Regular cardiac myocyte (primary cell): ENCODE measurements around the gene MPPE1. TPM values are rescaled to one million over a fixed set of nuclear protein-coding genes. Genes with fewer than 3 reads are reported as not detected.

ENCODE experiments used
- total RNA-seq: library from RNA; depleted of rRNA; stranded (reverse); fragments of >200 nt; gene quantifications from 2 replicates; pipeline ENCODE4 v1.2.3, GENCODE V29; 2014

MPPE1 gene, protein sequence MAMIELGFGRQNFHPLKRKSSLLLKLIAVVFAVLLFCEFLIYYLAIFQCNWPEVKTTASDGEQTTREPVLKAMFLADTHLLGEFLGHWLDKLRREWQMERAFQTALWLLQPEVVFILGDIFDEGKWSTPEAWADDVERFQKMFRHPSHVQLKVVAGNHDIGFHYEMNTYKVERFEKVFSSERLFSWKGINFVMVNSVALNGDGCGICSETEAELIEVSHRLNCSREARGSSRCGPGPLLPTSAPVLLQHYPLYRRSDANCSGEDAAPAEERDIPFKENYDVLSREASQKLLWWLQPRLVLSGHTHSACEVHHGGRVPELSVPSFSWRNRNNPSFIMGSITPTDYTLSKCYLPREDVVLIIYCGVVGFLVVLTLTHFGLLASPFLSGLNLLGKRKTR
- 23.6 and 31.0 TPM in 2 replicates for total RNA-seq

DNA sequence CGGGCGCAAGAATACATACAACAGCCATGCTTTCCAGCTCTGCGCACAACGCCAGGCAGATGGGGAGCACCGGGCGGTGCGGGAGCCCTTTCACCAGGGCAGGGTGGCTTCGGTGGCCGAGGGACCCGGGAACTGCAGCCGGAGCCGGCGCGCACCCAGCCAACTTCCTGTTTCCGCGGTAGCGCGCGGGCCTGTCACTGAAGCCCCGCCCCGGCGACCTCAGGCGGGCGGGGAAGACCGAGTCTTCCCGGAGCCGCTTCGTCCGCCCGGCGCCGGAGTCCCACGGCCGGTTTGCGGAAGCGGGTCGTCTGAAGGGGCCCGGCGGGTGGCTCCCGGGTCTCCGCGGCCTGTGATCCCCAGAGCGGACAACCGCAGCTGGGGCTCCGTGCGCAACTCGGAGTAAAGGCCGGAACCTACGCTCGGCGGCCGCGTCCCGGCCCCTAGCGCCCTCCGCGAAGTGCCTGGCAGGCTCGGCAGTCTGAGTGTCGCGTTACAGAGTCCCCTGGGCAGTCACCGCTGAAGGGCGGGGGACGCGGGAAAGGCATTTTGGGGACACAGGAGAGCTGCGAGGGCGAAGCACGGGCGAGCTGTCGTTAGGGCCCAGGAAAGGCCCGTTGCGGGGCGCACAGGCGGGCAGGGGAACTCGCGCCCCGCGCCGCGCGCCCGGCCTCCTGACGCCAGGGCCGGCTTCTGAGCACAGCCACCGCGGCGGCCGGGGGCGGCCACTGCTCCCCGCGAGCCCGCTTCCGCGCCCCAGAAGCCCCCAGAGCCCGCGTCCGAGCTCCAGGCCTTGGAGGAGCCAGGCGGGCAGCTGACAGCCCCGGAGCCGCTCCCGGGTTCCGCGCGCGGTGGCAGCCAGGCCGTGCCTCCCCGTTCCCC is at the start of gene MPPE1:
TSS of gene MPPE1 (minus strand) at position 136 of the 879 bp plus-strand sequence. CDS start 11,053 bp downstream, outside the sequence.

DNA sequence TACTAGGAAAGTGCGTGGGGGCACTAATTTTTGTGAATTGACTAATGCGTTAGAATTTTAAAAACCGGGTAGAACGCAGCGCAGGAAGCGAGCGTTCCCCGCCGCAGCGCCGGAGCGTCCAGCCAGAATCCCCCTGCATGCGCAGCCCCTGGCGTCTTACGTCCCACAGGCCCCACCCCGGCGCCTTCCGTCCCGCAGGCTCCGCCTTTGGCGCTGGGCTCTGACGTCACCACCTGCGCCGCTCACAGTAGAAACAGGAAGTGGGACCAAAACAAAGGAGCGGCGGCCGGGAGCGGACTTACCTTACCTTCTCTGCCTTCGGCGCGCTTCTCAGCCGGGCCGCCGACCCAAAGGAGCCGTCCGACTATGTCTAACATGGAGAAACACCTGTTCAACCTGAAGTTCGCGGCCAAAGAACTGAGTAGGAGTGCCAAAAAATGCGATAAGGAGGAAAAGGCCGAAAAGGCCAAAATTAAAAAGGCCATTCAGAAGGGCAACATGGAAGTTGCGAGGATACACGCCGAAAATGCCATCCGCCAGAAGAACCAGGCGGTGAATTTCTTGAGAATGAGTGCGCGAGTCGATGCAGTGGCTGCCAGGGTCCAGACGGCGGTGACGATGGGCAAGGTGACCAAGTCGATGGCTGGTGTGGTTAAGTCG is 56.8 kb downstream of the MPPE1 start, which contains the start of gene CHMP1B:
TSS of gene CHMP1B (plus strand) at position 268 of the 660 bp plus-strand sequence. CDS start at position 367, 99 bp downstream.

Other genes with a start within 250 kb of the MPPE1 start
- under 0.01 and 0.28 TPM in 2 replicates for gene GNAL, start 219.1 kb downstream of the MPPE1 start, total RNA-seq
- gene CHMP1B, start 56.9 kb downstream of the MPPE1 start, total RNA-seq = 58.7 and 66.0 TPM in 2 replicates
- 7.1 and 9.0 TPM in 2 replicates for gene IMPA2, start 73.2 kb upstream of the MPPE1 start, total RNA-seq
- gene ANKRD62, start 185.5 kb upstream of the MPPE1 start, total RNA-seq = under 0.01 TPM in 1 of 2 replicates, not detected in the other